Pons (tissue), 1 donor: Measurements from ENCODE around the gene PLSCR5.

Experiments
- DNase-seq: peaks from one replicate; pipeline ENCODE4 v3.0.0-alpha.2; 2016; ENCODE audit warnings: low spot score

The PLSCR5 gene

GRCh38 chr3:146544002-146544928 is 60.9 kb downstream of the PLSCR5 start, which contains the start of gene PLSCR1:
TSS of gene PLSCR1 (minus strand) at chr3:146544607. CDS start at chr3:146536552, 8,055 bp downstream.
- peak; percentile 94 for DNase-seq

DNA sequence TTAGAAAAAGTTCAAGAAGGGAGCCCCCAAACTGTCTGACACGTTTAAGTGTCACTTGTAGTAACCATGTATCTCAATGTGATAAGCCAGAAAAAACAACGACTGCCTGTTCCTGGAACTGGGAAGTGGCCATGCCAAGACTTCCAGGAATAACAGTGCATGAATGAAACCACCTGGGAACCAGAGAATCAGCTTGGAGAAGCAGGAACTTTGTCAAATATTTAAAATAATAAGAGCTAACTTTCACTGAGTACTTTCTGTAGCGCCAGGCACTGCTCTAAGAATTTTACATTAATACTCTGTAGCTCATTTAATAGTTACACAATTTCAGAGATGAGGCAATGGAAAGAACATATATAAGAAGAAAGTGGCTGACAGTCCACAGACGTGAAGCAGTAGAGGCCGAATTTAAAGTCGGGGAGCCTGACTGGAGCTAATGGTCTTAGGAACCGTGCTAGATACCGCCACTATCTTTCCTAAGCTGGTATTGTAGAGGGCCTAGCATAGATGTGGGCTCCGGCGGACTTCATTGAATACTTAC is 61.6 kb downstream of the PLSCR5 start:
- DNase-seq: peak; percentile 9

- no peak for DNase-seq
These were observed 62.2 kb downstream of the PLSCR5 start for GRCh38 chr3:146542978-146543377.

DNA sequence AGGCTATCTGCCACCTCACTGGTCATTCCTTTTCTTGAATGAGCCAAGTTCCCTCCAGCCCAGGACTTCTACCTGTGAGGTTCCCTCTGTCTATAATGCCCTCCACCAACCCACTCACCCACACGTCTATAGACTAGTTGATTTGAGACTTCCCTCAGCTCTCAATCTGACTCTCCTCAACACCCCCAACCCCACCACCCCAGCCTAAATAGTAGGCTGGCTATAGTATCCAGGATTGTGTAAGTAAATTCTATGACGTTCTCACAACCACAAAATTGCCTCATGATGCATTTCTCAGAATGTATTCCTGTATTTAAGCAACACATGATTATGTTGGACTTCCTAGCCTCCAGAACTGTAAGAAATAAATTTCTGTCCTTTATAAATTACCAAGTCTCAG is 63.0 kb downstream of the PLSCR5 start:
- DNase-seq: peak; percentile 15

DNA sequence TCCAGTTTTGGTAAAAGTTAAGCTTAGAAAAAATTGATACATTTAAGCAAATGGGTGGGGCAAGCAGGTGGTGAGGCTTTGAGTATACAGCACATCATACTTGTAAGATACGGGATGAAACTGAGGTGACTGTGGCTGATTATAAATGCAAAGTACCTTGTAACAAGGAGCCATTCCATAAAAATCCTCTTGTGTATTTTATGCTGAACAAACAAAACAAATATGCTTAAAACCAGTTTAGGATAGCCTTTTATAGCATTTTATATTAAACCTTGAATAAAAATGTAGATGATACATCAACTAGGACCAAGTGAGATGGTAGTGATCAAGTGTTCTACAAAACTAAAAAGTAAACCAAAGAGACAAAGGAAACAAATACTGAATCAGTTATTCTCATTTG is 64.2 kb downstream of the PLSCR5 start:
- no peak for DNase-seq

GRCh38 chr3:146540236-146540635 is 64.9 kb downstream of the PLSCR5 start:
- no peak for DNase-seq

- no peak for DNase-seq
These were observed 65.8 kb downstream of the PLSCR5 start for GRCh38 chr3:146539315-146539714.

GRCh38 chr3:146537603-146538002 is 67.5 kb downstream of the PLSCR5 start:
- no peak for DNase-seq

GRCh38 chr3:146536681-146537080 is 68.5 kb downstream of the PLSCR5 start:
- no peak for DNase-seq
